ENCODE measurements around the gene COL6A1.
A peak's percentile ranks its signal among the peaks of the same experiment; 100 is the strongest.
"Not testable (repeated sequence)": the region's sequence is repeated elsewhere in the genome, so short reads cannot be mapped to it uniquely, and the experiment has no call there.

Gene COL6A1

GRCh38 chr21:45965084-45965809 is 16.3 kb upstream of the COL6A1 start:
- DNase-seq (ENCODE audit: low read depth), result no peak

GRCh38 chr21:45966791-45967394 is 14.7 kb upstream of the COL6A1 start:
- DNase-seq (ENCODE audit: low read depth), result no peak

DNA sequence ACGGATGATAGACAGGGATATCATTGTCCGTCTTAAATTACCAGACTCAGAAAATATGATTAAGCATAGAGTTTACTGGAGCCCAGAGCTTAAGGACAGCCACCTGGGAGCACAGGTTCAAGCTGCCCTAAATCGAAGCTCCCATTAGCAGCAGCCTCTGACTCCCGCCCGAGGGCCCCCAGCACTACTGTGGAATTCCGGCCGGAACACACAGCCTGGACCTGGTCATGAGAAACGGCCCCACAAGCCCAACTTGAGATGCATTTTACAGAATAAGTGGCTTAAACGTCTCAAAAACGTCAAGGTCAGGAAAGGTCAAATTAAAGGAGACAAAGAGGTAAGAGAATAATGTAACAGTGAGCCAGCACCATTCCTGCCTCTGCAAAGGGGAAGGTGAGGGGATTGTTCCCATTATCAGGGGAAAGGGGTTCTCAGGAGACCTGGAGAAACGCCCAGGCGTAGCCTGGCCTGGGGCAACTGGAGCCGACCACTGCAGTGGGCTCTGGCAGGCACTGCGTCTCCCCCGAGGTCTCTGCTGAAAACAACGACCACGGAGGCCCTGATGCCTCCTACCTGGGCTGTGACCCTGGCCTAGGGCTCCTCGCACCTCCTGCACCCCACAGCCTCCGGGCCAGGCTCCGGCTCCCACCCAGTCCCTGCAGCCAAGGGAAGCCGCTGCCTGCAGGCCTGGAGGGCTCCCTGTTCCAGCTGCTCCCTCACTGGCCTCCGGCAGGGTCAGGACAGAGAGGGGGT is 11.5 kb upstream of the COL6A1 start:
- DNase-seq (ENCODE audit: low read depth), result no peak

GRCh38 chr21:45970674-45971615 is 10.6 kb upstream of the COL6A1 start:
- DNase-seq (ENCODE audit: low read depth), result peak; percentile 62

- DNase-seq (ENCODE audit: low read depth), result peak; percentile 85
Measured at GRCh38 chr21:45971616-45972352, 9.8 kb upstream of the COL6A1 start.

DNA sequence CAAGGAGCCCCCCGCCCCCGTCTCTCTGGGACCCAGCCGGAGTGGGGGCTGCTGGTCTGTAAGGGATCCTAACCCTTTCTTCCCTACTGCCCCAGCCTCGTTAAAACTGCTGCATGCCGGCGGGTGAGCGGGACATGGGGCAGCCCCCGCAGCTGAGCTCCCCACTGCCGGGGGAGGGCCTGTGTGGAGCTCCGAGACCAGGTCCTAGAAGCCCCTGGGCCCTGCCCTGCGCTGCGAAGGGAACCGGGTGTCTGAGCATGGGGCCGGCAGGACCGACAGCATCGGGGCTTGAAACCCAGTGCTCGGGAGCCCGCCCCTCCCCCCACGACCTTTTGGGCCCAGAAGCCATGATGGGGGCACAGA is 9.2 kb upstream of the COL6A1 start:
- DNase-seq (ENCODE audit: low read depth), result peak; percentile 14

- peak; percentile 79 for DNase-seq (ENCODE audit: low read depth)
Measured at GRCh38 chr21:45972716-45973474, 8.7 kb upstream of the COL6A1 start.

DNA sequence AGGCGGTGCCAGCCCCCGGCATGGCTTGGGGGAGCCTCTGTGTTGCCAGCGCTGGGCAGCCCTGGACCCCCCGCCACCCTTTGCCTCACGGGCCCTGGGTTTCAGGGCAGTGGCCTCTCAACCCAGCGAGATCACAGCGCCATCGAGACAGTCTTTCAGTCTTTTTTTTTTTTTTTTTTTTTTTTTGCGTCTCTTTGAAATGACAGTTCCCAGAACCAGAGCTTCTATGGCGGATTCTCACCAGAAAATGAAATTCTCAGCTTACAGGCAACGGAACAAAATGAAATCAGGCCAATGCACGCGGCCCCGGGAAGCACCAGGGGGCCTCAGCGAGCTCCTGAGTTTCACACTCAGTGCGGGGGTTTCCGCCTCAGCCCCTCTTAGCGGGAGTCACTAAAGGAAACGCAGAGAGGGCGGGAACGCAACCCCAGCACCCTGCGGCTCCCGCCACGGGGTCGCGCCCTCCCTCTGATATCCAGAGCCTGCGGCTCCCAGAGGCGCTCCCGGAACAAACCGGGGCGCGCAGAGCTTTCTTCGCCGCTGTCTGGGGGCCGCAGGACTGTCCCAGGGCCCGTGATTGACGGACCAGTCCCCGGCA is 8.0 kb upstream of the COL6A1 start:
- peak; percentile 82 for DNase-seq (ENCODE audit: low read depth)

GRCh38 chr21:45974073-45975019 is 7.2 kb upstream of the COL6A1 start:
- peak; percentile 87 for DNase-seq (ENCODE audit: low read depth)

DNA sequence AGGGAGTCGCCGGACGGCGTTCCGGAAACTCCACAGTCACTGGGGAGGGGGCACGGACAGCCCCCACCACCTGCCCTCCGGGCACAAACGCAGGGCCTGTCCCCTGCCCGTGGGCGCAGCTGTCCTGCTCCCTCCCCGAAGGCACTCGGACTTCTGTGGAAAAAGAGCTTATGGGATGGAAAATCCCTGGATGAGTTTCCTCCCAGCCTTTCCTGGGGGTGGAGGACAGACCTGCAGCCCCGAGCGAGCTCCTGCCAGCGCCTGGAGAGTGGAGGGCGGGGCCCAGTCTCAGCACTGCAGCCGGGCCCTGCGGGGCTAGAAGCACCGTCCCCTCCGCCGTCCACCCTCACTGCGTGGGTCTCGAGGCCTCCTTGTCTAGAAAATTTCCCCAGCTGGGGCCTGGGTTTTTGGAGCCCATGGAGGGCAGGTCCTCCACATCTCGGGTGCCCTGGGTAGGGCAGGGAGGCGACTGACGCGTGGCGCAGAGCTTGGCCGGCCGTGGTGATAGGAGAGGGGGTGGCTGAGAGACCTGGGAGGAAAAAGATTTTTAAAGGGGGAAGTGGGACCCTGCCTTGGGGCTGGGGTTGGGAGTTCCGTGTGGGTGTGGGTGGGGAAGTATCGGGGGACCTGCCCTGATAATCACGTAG is 6.4 kb upstream of the COL6A1 start:
- peak; percentile 58 for DNase-seq (ENCODE audit: low read depth)

DNA sequence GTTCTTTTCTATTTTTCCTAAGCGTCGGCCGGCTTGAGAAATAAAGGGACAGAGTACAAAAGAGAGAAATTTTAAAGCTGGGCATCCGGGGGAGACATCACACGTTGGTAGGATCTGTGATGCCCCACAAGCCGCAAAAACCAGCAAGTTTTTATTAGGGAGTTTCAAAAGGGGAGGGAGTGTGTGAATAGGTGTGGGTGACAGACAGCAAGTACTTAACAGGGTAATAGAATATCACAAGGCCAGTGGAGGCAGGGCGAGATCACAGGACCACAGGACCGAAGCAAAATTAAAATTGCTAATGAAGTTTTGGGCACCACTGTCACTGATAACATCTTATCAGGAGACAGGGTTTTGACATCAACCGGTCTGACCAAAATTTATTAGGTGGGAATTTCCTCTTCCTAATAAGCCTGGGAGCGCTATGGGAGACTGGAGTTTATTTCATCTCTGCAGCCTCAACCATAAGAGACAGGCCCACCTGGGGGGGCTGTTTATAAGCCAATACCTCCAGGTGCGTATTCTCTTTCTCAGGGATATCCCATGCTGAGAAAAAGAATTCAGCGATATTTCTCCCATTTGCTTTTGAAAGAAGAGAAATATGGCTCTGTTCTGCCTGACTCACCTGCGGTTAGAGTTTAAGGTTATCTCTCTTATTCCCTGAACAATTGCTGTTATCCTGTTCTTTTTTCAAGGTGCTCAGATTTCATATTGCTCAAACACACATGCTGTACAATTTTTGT is 5.7 kb upstream of the COL6A1 start:
- not testable (repeated sequence) for DNase-seq (ENCODE audit: low read depth)

DNA sequence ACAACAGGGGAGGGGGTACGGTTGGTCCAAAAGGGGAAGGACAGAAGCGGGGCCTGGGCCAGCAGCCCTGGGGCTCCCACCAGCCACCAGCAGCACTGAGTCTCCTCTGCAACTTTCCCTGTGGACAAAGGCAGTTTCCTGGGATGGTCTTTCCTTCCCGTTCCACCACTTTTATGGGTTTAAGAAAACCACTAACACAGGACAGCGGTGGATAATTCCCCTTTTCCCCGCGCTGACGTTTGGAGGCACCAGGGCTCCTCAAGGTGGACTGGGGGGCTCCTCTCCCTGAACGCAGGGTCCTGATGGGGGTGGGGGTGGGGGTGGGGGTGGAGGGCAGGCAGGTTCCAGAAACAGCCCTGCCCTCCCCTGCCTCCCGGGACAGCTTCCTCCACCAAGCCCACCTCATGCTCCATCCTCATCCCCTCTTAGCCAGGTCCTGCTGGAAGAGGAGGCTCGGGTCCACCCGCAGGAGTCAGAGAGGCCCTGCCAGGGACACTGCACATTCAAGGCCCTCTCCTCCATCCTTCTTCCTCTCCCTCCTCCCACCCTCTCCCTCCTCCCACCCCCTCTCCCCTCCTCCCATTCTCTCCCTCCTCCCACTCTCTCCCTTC is 4.8 kb upstream of the COL6A1 start:
- no peak for DNase-seq (ENCODE audit: low read depth)

- peak; percentile 48 for DNase-seq (ENCODE audit: low read depth)
Measured at GRCh38 chr21:45977396-45977795, 4.2 kb upstream of the COL6A1 start.

DNA sequence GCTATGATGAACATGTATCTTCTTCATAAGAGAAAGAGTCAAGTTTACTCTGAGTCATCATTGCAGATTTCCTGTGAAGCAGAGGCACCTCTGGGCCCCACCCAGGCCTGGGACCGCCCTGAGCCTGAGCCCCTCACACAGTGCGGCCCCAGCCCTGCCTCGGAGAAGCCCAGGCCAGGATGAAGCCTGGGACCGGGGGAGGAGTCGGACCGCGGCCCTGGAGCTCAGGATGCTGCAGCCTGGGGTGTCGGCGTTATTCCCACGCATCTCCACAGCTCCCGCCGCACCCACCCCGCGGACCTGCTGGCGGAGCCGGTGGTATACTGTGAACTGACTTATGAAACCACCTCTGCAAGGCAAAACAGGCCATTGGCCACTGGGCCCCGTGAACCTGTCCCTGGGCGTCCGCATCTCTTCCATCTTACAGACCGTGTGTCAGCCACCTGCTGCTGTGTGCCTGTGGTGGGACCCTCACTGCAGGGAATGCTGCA is 2.4 kb upstream of the COL6A1 start:
- no peak for DNase-seq (ENCODE audit: low read depth)

GRCh38 chr21:45979651-45980050 is 1.9 kb upstream of the COL6A1 start:
- DNase-seq (ENCODE audit: low read depth), result no peak

DNA sequence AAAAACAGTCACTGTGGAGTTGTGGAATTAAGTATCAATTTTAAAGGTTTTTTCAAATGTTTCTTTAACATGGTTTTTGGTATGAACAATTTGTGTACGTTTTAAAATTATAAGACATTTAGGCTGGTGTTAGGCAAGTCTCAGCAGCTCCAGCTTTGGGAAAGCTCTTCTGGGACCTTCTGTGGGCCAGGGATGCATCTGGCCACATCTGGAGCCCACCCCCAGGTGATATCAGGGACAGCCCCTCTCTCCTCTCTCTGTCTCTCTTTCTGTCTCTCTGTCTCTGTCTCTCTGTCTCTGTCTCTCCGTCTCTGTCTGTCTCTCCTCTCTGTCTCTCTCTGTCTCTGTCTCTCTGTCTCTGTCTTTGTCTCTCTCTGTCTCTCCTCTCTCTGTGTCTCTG is 1.3 kb upstream of the COL6A1 start:
- DNase-seq (ENCODE audit: low read depth), result no peak

DNA sequence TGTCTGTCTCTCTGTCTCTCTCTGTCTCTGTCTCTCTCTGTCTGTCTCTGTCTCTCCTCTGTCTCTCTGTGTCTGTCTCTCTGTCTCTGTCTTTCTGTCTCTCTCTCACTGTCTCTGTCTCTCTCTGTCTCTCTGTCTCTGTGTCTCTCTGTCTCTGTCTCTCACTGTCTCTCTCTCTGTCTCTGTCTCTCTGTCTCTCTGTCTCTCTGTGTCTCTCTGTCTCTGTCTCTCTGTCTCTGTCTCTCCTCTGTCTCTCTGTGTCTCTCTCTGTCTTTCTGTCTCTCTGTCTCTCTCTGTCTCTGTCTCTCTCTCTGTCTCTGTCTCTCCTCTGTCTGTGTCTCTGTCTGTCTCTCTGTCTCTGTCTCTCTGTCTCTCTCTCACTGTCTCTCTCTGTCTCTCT is 873 bp upstream of the COL6A1 start:
- no peak for DNase-seq (ENCODE audit: low read depth)
